CD4-positive, alpha-beta T cell (primary cell): ENCODE measurements around the gene H2AZ1. TPM values are rescaled to one million over a fixed set of nuclear protein-coding genes. Genes with fewer than 3 reads are reported as not detected.

ENCODE experiments used
- ATAC-seq: fragments of 200-7000 bp; cut with Tn5 transposase; one replicate; pipeline ENCODE4 v1.10.0; 2022; ENCODE audit warnings: mild to moderate bottlenecking; ENCODE audit not compliant: poor library complexity
- CTCF ChIA-PET: fragments of 350-600 bp; sonication (Branson Sonifier 250); formaldehyde crosslinking; loops from one replicate; lab custom pipeline; 2021; ENCODE audit warnings: antibody characterized with exemption, inconsistent platforms; lab: Charles Lee
- POLR2A ChIA-PET: fragments of 350-600 bp; sonication (Branson Sonifier 250); formaldehyde crosslinking; loops from one replicate; lab custom pipeline; 2021; ENCODE audit warnings: antibody characterized with exemption, inconsistent platforms; lab: Charles Lee
- DNase-seq, 14 experiments: peaks; one replicate each; pipeline ENCODE4 v3.0.0-alpha.2; 2013 to 2020; ENCODE audit warnings: mixed read lengths in 2 of 14
- H3K27ac ChIP-seq, 2 donors: one replicate each; pipeline versions ENCODE4 v1.5.1 to v1.7.0; 2013; ENCODE audit warnings: low read length in 2 of 2, low read depth in 1 of 2, mild to moderate bottlenecking in 1 of 2
- H3K27me3 ChIP-seq, 2 experiments: 1 replicate in 1 of 2; 2 replicates in 1 of 2; pipeline versions ENCODE4 v1.6.1 to v1.7.0; 2013; ENCODE audit warnings: low read length in 2 of 2, control low read depth in 1 of 2, mild to moderate bottlenecking in 1 of 2, moderate library complexity in 1 of 2; ENCODE audit not compliant: insufficient read depth in 2 of 2, control insufficient read depth in 1 of 2
- H3K36me3 ChIP-seq: one replicate; pipeline ENCODE4 v1.6.1; 2013; ENCODE audit warnings: low read length, control low read depth; ENCODE audit not compliant: insufficient read depth
- H3K4me1 ChIP-seq: one replicate; pipeline ENCODE4 v1.6.1; 2013; ENCODE audit warnings: low read length, control low read depth; ENCODE audit not compliant: insufficient read depth
- H3K4me3 ChIP-seq: one replicate; pipeline ENCODE4 v1.5.1; 2013; ENCODE audit warnings: mild to moderate bottlenecking, low read length, moderate library complexity
- H3K9me3 ChIP-seq, 2 experiments: 1 replicate in 1 of 2; 2 replicates in 1 of 2; pipeline versions ENCODE4 v1.6.1 to v1.7.0; 2013; ENCODE audit warnings: low read length in 2 of 2, mild to moderate bottlenecking in 2 of 2, control low read depth in 1 of 2, moderate library complexity in 1 of 2; ENCODE audit not compliant: control insufficient read depth in 1 of 2, insufficient read depth in 1 of 2
- H3K27ac Mint-ChIP-seq: one replicate; pipeline ENCODE4 v1.8.0; 2020; ENCODE audit warnings: mixed read lengths
- H3K27me3 Mint-ChIP-seq: one replicate; pipeline ENCODE4 v1.8.0; 2021; ENCODE audit warnings: mixed read lengths
- H3K36me3 Mint-ChIP-seq: one replicate; pipeline ENCODE4 v1.8.0; 2021; ENCODE audit warnings: low read depth, mixed read lengths
- H3K4me1 Mint-ChIP-seq: one replicate; pipeline ENCODE4 v1.8.0; 2021; ENCODE audit warnings: low read depth, mixed read lengths
- H3K4me3 Mint-ChIP-seq: one replicate; pipeline ENCODE4 v1.8.0; 2020; ENCODE audit warnings: mild to moderate bottlenecking, mixed read lengths
- H3K9me3 Mint-ChIP-seq: one replicate; pipeline ENCODE4 v1.8.0; 2020; ENCODE audit warnings: mixed read lengths
- intact Hi-C, 2 experiments: fragments of 100-400 bp; cut with DNase I in 1 of 2; cut with micrococcal nuclease in 1 of 2; formaldehyde crosslinking; loops; one replicate each; pipeline versions ENCODE4 v1.15.1 to v1.9.0; 2023 to 2025; cut with DNase I, micrococcal nuclease
- total RNA-seq, 174 experiments: library from RNA in 2 of 174; stranded (reverse) in 2 of 174; gene quantifications; one replicate each; pipeline ENCODE4 v1.2.3 and lab custom pipeline; 2021 to 2026
- TF ChIP-seq, protein P1 (sequence below): fragments of 200-600 bp; IDR thresholded peaks from one replicate; pipeline ENCODE4 v1.8.0; 2022; ENCODE audit warnings: antibody characterized with exemption, mild to moderate bottlenecking

The H2AZ1 gene
- total RNA-seq, 2 experiments from 2014 or later, result 96.3 to 102 TPM

DNA sequence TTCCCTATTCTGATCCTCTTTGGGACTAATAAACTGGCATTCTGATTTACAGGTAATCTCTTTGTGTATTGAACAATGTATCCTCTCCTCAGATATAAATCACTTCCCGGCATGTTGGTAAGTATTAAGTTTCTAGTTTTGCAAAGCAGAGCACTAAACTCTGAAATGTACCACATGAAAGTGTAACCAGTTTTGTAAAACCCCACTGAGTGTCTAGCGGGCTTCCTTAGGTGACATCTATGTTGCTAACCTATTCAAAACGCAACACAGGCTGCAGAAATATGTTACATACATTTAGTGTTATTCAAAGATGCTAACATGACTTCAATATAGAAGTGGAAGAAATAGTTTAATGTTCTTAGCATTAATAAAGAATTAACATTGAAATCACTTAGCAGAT, 28.9 kb downstream of the H2AZ1 start:
- TF ChIP-seq, protein P1, sequence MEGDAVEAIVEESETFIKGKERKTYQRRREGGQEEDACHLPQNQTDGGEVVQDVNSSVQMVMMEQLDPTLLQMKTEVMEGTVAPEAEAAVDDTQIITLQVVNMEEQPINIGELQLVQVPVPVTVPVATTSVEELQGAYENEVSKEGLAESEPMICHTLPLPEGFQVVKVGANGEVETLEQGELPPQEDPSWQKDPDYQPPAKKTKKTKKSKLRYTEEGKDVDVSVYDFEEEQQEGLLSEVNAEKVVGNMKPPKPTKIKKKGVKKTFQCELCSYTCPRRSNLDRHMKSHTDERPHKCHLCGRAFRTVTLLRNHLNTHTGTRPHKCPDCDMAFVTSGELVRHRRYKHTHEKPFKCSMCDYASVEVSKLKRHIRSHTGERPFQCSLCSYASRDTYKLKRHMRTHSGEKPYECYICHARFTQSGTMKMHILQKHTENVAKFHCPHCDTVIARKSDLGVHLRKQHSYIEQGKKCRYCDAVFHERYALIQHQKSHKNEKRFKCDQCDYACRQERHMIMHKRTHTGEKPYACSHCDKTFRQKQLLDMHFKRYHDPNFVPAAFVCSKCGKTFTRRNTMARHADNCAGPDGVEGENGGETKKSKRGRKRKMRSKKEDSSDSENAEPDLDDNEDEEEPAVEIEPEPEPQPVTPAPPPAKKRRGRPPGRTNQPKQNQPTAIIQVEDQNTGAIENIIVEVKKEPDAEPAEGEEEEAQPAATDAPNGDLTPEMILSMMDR, result no peak
- Histone ChIP-seq H3K27ac (no peak overlapping the region), H3K9me3 (peaks cover 0 to 10% of the 10 kb centered on the region in 2 experiments), H3K4me1 (peaks cover 1% of the 10 kb centered on the region), H3K36me3 (peaks cover 67% of the 10 kb centered on the region), H3K27me3 (no peaks in the 10 kb centered on the region), H3K4me3 (no peak overlapping the region)
- Mint-ChIP-seq H3K4me1 (peaks cover 24% of the 10 kb centered on the region), H3K4me3 (no peak overlapping the region), H3K36me3 (peaks cover 67% of the 10 kb centered on the region), H3K27me3 (no peaks in the 10 kb centered on the region), H3K9me3 (peaks cover 7% of the 10 kb centered on the region), H3K27ac (peak overlapping the region; percentile 59)
- intact Hi-C loops, result loop anchor here in 1 of 2 experiments (2.0 kb wide), 1 partner anchor 28 kb away; no protein-coding TSS in a partner anchor
- DNase-seq, result peak in 3 of 14 experiments; percentile 10 to 44 (median 41)
- peak; percentile 96 for ATAC-seq
- POLR2A ChIA-PET, result interaction anchor here (1.1 to 2.8 kb wide), 6 partner anchors 13 to 29 kb away, joined by 3 to 25 read pairs (median 4); partner anchors contain the start of genes DNAJB14, H2AZ1 and LAMTOR3
- CTCF ChIA-PET, result interaction anchor here (0.9 to 1.1 kb wide), 3 partner anchors 19 to 27 kb away, joined by 3 read pairs; no protein-coding TSS in a partner anchor

DNA sequence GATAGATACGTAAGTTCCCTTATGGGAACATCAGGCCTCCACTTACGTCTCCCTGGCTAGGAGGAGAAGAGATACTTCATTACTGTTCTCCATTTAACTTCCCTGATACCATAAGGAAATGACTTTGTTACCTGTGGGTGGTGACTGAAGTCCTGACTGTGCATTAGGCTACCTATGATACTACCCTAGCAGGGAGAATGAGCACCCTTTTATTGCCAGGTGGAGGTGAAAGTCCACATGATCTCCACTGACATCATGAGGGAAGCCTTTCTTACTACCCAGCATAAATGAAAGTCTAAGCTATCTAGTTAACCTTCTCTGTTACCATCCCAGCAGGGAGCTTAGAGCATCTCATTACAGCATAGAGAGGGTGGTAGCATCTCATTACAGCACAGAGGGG, 31.4 kb downstream of the H2AZ1 start:
- H3K4me3 ChIP-seq, result no peak overlapping the region
- peaks cover 4% of the 10 kb centered on the region for H3K4me1 ChIP-seq
- no peak for DNase-seq
- CTCF ChIA-PET, result no interaction called here
- no peak overlapping the region for H3K4me3 Mint-ChIP-seq
- H3K27ac ChIP-seq, result no peak overlapping the region
- H3K36me3 Mint-ChIP-seq, result peaks cover 77% of the 10 kb centered on the region
- no peak overlapping the region for H3K27ac Mint-ChIP-seq
- no peaks in the 10 kb centered on the region for H3K27me3 ChIP-seq
- TF ChIP-seq, protein P1, result no peak
- peaks cover 49% of the 10 kb centered on the region for H3K36me3 ChIP-seq
- peaks cover 7% of the 10 kb centered on the region for H3K9me3 Mint-ChIP-seq
- H3K9me3 ChIP-seq, result peaks cover 0 to 10% of the 10 kb centered on the region in 2 experiments
- H3K4me1 Mint-ChIP-seq, result peaks cover 30% of the 10 kb centered on the region
- no peak for ATAC-seq
- POLR2A ChIA-PET, result interaction anchor here (0.6 kb wide), 1 partner anchor 15 kb away, joined by 3 read pairs; no protein-coding TSS in a partner anchor
- intact Hi-C loops, result loop anchor here in 1 of 2 experiments (2.0 kb wide), 1 partner anchor 14 kb away; no protein-coding TSS in a partner anchor
- H3K27me3 Mint-ChIP-seq, result no peaks in the 10 kb centered on the region

DNA sequence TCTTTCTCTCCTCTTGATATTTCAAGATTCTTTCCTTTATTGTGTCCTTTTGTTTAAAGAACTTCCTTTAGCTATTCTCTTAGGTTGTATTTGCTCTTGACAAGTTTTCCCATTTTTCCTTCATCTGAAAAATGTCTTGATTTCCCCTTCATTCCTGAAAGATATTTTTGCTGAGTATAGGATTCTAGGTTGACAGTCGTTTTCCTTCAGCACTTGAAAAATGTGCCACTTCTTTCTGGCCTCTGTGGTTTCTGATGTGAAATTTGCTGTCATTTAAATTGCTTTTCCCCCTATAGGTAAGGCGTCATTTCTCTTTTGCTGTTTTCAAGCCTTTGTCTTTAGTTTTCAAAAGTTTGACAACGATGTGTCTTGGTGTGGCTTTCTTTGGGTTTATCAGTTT, 32.5 kb downstream of the H2AZ1 start:
- H3K36me3 Mint-ChIP-seq, result peaks cover 80% of the 10 kb centered on the region
- ChIA-PET CTCF (no interaction called here), POLR2A (no interaction called here)
- ATAC-seq (no peak), DNase-seq (no peak)
- no peak overlapping the region for H3K4me3 Mint-ChIP-seq
- peak overlapping the region; percentile 24 for H3K27ac Mint-ChIP-seq
- Histone ChIP-seq H3K4me1 (peaks cover 4% of the 10 kb centered on the region), H3K27me3 (no peaks in the 10 kb centered on the region), H3K4me3 (no peak overlapping the region), H3K27ac (no peak overlapping the region), H3K9me3 (peaks cover 0 to 10% of the 10 kb centered on the region in 2 experiments), H3K36me3 (peaks cover 44% of the 10 kb centered on the region)
- intact Hi-C loops, result no loop called here
- peaks cover 7% of the 10 kb centered on the region for H3K9me3 Mint-ChIP-seq
- TF ChIP-seq, protein P1, result no peak
- no peaks in the 10 kb centered on the region for H3K27me3 Mint-ChIP-seq
- peaks cover 35% of the 10 kb centered on the region for H3K4me1 Mint-ChIP-seq
